HS-27A (cell line): Measurements from ENCODE around the gene CDC14B.
"Not testable (repeated sequence)": the region's sequence is repeated elsewhere in the genome, so short reads cannot be mapped to it uniquely, and the experiment has no call there.

Experiments used
- DNase-seq: peaks from one replicate; pipeline ENCODE4 v3.0.0-alpha.2; 2012; ENCODE audit warnings: low read depth, missing footprints

CDC14B gene

GRCh38 chr9:96619491-96620180 is at the start of gene CDC14B:
Gene CDC14B, minus strand, starts transcription at chr9:96619843. Its CDS starts 465 bp downstream, at chr9:96619378.
- DNase-seq = peak; percentile 75

DNA sequence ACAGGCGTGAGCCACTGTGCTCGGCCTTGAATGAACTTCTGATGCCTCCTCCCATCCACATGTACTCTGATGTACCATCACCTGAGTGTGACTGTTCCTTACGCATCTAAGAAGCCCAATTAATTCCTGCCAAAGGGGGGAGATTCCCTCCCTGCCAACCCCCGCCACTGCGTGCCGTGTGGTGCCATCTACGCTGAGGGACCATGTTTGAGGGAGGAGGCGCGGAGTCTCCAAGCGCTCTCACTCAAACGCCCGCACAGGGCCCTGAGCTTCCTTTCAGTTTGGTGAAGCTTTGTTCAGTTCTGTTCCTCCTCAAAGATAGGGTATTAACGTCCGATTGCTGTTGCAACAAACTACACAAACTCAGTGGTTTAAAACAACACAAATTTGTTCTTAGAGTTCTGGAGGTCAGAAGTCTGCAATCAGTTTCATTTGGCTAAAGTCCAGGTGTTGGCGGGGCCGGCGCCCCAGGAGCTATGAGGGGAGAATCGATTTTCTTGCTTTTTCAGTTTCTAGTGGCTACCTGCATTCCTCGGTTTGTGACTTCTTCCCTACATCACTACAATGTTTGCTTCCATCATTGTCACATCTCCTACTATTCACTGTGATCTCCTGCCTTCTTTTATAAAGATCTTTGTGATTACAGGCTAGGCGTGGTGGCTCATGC is 49.4 kb upstream of the CDC14B start:
- DNase-seq = no peak

GRCh38 chr9:96667363-96667728 is 47.7 kb upstream of the CDC14B start:
- no peak for DNase-seq

- not testable (repeated sequence) for DNase-seq
These were observed 47.2 kb upstream of the CDC14B start for GRCh38 chr9:96666653-96667362.

DNA sequence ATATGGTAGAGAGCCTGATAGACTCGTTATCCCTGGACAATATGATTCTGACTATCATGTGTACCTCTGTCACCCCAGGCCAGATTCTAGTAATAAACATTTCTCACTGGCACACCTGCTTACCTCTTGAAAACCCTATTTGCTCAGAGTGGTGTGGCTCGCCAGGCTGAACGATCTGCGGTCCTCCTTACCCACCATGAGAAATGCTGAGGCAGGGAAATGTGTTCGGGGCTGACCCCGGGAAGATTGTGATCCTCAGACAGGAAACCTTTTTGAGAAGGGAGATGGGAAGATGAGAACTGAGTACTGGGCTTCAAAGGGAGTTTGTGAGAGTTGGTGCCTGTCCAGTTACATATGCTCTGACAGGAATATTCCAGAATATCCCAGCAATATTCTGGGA is 46.1 kb upstream of the CDC14B start:
- DNase-seq = no peak

GRCh38 chr9:96663506-96664120 is 44.0 kb upstream of the CDC14B start:
- no peak for DNase-seq

DNA sequence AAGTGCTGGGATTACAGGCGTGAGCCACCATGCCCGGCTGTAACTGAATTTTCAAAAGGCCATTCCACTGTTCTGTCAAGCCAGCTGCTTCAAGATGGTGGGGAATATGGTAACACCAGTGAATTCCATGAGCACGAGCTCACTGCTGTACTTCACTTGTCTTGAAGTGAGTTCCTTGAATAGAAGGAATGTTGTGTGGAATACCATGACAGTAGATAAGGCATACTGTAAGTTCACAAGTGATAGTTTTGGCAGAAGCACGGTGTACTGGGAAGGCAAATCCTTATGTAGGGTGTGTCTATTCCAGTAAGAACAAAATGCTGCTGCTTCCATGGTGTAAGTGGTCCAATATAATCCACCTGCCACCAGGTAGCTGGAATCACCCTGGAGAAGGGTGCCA is 42.1 kb upstream of the CDC14B start:
- no peak for DNase-seq

DNA sequence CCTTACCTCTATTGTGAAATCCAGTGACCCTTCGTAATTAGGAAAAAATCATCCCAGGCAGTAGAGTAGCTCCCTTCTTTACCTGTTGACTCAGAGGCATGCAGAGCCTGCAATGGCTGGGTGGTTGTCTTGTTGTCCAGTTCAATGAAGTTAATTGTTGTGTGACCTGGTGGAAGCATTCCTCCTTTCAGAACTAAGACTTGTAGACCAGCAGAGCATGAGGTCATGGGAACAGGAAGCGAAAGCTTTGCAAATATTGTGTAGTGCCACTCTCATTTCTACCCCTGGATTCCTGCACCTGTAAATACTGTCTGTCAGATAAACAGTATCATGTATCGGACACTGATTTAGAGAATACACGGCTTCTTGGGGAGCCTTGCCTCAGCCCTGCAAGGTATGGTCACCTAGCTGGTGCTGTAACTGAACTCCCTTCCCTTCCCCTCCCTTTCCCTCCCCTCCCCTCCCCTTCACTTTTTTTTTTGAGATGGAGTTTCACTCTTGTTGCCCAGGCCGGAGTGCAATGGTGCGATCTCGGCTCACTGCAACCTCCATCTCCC is 41.1 kb upstream of the CDC14B start:
- no peak for DNase-seq

DNA sequence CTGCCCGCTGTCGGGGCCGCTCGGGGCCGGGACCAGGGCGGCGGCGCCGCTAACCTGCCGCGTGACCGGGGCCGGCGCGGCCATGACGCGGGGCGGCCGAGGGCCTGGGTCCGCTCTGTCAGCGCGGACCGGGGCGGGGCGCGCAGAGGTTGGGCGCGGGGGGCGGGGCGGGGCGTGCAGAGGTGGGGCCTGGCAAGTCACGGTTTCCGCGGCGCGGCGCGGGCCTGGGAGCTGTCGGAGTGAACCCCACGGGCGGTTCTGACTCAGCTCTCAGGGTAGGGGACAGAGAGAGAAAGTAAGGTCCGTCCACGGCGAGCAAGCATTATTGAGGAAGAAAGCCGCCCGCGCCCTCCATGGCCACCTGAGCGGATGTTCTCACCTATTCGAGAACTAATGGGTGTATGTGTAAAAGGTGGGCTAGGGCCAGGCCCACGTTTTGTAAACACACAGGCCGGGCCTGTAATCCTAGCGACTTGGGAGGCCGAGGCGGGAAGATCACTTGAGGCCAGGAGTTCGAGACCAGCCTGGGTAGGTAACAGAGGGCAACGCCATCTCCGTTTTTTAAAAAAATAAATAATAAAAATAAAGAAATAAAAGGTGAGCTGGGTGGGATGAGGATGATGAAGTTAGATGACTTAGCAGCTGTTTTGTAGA is 35.7 kb upstream of the CDC14B start, which contains the start of gene PRXL2C:
TSS of gene PRXL2C (minus strand) at position 120 of the 654 bp plus-strand sequence. CDS start at position 84, 36 bp downstream.
- no peak for DNase-seq

DNA sequence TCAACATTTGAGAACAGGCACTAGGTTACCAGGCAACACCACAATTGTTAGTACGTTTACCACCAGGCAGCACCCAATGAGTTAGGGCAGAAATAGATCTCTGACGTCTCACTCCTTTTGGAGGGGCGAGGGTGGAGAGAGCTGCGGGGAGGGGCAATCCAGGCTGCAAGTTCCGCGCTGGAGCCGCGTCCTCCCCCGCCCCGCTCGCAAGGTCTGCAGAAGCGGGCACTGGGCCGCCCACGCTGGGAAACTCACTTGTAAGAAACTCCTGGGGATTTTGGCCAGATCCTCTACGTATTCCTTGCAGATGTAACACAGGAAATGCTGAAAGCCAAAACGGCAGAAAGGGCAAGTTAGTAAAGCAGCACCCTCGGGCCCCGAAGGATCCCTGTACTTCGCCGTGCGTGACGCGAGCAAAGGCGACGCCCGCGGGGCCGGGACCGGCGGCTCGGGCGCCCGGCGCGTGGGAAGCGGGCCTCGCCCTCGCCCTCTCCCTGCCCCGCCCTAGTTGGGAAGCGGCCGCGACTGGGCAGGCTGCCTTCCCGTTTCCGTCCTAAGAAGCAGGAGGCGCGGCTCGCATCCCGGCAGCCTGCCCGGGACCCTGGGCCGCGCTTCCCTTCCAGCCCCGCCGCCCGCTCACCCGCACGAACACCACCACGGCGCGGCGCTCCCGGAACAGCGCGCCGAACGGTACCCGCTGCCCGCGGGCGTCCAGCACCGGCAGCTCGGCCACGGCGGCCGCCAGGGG is 35.0 kb upstream of the CDC14B start:
- no peak for DNase-seq

GRCh38 chr9:96651626-96652025 is 32.0 kb upstream of the CDC14B start:
- no peak for DNase-seq

DNA sequence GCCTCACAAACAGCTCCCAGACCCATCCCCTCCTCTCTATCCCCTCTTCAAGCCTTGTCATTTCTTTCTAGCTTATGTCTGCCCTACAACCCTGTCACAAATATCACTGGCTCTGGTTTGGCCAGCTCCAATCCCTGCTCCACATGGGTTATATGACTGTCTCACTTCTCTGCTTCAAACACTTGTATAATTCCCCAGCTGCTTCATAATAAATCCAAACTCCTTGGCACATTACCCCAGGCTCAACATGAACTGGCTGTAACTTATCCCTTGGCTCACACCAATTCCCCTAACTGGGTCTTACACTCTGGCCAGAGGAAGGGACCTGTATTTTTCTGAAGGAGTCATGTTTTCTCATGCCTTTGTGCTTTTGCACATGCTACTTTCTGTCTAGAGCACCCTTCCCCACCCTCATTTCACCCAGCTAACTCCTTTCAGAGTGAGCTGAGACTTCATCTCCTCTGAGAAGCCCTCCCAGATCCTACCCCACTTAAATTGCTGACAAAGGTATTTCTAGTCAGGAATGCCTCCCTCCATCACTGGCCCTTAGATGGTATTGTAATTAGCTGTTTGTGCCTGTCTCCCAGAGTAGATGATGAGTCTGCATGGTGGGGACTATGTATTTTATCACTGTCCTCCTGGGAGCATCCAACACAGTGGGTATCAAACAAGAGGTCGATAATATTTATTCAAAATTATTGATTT is 30.1 kb upstream of the CDC14B start:
- DNase-seq = no peak

DNA sequence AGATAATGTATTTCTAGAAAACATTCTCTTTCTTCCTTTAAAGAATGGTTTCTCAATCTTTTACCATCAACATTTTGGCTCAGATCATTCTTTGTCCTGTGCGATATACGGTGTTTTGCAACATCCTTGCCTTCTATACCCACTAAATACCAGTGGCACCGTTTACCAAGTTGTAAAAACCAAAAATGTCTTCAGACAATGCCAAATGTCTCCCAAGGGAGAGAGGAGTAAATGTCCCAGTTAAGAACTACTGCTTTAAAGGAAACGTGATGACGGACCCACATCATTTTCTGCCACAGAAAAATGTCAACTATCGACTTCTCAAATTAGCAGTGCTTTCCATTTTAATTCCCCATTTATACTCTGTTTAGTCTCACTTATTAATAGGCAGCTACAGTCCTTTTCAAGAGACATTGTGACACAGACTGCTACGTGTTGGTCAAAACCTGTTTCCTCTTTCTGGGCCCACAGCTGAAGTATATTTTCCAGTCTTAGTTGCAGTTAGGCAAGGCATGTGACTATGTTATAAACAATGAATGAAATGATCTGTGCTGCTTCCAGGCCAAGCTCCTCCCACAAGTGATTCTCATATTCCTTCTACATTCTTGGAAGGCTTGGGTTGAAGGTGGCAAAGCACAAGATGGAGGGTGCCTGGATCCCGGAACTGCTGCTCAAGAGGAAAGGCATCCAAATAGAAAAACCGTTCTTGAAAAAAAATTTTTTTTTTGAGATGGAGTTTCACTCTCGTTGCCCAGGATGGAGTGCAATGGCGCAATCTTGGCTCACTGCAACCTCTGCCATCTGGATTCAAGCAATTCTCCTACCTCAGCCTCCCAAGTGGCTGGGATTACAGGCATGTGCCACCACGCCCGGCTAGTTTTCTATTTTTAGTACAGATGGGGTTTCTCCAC is 26.7 kb upstream of the CDC14B start:
- no peak for DNase-seq

- DNase-seq = no peak
These were observed 24.5 kb upstream of the CDC14B start for GRCh38 chr9:96644137-96644536.

DNA sequence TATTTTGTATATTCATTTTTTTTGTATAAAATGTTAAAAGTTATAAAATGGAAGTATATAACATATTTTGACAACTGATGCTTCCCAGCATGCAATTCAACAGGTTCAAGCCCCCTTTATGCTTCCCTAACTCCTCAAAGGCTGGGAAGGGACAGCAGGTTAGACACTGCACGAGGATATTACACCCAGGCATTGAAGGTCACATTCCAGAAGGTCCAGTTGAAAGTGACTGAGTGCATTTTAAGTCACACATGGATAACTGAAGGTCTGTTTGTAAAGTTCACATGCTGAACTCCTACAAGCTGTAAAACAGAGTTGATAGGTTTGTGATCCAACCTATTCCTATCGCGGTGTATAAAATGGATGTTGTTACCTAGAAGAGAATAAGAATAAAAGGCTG is 21.9 kb upstream of the CDC14B start:
- DNase-seq = no peak

DNA sequence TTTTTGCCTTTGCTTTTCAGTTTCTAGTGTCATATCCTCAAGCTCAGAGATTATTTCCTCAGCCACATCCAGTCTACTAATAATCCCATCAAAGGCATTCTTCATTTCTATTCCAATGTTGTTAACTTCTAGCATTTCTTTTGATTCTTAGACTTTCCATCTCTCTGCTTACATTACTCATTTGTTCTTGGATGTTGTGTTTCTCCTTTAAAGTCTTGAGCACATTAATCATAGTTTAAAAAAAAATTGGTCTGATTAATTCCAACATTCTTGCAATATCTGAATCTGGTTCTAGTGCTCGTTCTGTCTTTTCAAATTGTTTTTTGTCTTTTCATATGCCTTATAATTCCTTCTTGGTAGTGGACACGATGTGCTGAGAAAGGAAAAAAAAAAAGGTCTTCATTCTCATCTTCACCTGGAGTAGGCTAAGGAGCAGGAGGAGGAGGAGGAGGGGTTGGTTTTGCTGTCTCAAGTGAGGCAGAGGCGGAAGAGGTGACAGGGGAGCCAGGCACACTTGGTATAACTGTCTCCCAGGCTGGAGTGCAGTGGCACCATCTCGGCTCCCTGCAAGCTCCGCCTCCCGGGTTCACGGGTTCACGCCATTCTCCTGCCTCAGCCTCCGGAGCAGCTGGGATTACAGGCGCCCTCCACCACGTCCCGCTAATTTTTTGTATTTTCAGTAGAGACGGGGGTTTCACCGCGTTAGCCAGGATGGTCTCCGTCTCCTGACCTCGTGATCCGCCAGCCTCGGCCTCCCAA is 19.1 kb upstream of the CDC14B start:
- no peak for DNase-seq

- no peak for DNase-seq
These were observed 16.7 kb upstream of the CDC14B start for GRCh38 chr9:96636368-96636767.

DNA sequence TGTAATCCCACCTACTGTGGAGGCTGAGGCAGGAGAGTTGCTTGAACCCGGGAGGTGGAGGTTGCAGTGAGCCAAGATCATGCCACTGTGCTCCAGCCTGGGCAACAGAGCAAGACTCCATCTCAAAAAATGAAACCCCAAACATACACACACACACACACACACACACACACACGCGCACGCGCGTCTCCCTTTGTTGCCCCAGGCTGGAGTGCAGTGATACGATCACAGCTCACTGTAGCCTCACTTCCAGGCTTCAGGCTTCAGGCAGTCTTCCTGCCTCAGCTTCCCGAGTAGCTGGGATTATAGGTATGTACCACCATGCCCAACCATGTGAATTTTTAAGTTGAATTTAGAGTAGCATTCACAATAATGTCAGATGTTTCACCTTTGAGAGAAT is 13.9 kb upstream of the CDC14B start:
- DNase-seq = not testable (repeated sequence)

DNA sequence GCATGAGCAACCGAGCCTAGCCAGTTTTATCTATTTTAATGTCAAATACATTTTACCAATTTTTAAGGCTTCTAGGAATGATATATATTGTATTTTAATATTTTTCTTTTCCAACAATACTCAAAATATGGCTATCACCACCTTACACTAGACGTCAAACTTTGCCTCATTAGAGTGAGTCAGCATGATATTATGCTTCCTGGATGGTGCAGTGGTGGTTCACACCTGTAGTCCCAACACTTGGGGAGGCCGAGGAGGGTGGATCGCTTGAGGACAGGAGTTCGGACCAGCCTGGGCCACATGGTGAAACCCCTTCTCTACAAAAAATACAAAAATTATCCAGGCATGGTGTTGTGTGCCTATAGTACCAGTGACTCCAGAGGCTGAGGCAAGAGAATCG is 7.3 kb upstream of the CDC14B start:
- no peak for DNase-seq
